Stimulated activated CD8-positive, alpha-beta memory T cell treated with anti-CD3 and anti-CD28 coated beads, Interleukin-4, amount 100 ng/mL, for 4 hours (primary cell): ENCODE results near the gene SLC46A1.
"Not testable (repeated sequence)": the region's sequence is repeated elsewhere in the genome, so short reads cannot be mapped to it uniquely, and the experiment has no call there.

Experiments
- DNase-seq, 2 donors: peaks; one replicate each; pipeline ENCODE4 v3.0.0-alpha.2; 2020; ENCODE audit warnings: low read depth in 2 of 2, low spot score in 1 of 2

Gene SLC46A1

DNA sequence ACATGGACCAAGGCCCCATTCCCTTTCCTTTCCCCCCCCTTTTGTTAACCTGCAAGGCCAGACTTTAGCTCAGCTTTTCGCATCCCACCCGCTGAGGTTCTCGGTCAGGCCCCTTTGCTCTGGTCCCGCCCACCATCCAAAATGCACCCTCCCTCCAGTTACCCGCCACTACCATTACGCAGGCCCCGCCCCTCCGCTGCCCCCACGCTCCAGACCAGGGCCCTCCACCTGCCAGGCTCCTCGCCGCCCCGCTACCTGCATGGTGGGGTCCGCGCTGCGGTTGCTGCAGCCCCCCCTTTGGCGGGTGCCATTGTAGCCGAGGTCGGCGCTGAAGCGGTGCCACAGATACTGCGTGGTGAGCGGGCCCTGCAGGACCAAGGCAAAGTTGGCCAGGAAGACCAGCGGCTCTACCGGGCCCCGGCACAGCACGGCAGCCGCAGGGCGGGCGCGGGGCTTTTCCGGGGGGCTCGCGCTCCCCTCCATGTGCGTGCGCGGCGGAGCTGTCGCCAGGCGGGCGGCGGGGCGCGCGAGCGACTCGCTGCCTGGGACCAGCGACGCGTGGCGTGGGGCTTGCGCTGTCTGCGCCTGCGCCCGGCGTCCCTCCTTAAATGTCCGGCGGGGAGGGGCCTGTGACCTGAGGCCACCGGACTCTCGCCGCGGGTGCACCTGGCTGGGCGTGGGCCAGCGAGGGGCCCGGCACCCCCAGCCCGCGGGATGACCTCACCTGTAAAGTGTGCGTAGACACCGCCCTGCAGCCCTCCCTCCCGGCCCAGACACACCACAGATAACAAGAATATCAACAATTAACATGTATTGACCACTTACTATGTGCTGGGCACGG lies at the start of gene SLC46A1:
SLC46A1 (minus strand) TSS at position 581 of the 841 bp plus-strand sequence; CDS start at position 483, 98 bp downstream.
- peak in 1 of 2 donors; percentile 22 for DNase-seq

DNA sequence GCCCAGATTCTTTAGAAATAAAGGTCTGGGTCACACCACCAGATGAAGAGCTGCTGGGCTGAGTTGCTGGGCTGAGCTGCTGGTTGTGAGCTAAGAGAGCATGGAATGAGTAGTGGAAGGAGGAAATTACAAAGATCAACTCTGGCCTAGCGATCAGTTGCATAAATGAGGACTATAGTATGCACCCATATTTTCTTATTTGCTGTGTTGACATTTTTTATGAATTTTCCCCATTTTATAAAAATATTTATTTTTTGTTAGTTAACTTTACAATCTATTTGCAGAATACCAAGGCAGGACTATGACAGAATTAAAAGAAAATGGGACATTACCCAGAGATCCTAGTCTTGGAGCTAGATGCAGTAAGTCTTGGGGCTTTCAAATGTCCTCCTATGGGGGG lies 43.8 kb upstream of the SLC46A1 start:
- DNase-seq, result no peak

DNA sequence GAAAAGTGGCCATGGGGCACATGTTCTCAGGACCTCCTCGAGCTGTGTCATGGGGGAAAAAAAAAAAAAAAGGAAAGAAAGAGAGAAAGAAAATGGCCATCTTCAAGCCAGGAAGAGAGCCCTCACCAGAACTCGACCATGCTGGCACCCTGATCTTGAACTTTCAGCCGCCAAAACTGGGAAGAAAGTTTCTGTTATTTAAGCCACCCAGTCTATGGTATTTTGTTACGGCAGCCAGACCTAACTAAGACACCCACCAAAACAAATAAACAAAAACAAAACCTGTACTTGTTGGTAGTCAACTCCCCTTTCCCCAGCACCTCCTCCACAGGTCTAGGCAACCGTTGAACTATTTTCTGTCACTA lies 41.4 kb upstream of the SLC46A1 start:
- DNase-seq, result no peak

DNA sequence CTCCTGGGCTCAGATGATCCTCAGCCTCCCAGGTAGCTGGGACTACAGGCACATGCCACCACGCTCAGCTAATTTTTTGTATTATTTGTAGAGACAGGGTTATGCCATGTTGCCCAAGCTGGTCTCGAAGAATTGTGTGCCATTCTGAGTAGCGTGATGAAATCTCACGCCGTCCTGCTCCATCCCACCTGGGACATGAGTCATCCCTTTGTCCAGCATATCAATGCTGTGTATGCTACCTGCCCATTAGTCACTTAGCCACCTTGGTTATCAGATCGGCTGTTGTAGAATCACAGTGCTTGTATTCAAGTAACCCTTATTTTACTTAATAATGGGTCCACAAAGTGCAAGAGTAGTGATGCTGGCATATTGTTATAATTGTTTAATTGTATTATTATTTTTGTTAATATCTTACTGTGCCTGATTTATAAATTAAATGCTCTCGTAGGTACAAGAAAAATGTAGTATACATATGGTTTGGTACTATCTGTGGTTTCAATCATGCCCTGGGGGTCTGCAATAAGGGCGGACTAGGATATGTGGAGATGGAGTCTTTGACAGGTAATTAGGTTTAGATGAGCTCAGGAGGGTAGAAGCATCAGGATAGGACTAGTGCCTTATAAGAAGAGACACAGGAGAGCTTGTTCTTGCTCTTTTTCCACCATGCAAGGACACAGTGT lies 40.8 kb upstream of the SLC46A1 start:
- no peak for DNase-seq

DNA sequence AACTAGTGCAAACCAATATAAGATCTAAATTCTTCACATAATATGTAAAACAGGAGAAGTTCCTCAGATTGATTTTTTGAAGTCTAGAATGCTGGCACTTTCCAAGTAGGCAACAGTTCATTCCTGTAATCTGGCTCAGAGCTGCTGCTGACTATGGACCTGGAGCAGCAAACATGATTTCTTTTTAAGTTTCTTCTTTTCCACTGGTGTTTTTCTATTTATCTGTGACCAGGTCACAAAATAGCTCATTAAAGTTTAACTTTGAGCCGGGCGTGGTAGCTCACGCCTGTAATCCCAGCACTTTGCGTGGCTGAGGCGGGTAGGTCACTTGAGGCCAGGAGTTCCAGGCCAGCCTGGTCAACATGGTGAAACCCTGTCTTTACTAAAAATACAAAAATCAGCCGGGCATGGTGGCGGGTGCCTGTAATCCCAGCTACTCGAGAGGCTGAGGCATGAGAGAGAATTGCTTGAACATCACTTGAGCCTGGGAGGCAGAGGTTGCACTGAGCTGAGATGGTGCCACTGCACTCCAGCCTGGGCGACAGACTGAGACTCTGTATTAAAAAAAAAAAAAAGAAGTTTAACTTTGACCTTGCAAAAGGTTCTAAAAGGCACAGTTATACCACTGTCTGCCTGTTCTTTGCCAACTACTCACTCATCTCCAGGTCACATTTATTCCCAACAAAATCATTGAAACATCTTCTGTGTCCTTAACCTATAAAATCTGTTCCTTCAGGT lies 38.1 kb upstream of the SLC46A1 start:
- no peak for DNase-seq

DNA sequence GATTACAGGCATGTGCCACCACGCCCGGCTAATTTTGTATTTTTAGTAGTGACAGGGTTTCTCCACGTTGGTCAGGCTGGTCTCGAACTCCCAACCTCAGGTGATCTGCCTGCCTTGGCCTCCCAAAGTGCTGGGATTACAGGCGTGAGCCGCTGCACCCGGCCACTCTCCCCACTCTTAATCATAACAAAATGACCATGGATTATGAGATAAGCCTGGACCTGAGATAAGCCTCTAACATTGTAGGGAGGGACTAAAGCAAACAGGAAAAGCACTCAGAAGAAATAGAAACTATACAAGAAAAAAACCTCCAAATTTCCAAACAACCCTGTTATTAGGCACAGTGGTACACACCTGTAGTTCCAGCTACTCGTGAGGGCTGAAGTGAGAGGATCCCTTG lies 28.3 kb upstream of the SLC46A1 start:
- DNase-seq, result not testable (repeated sequence)

DNA sequence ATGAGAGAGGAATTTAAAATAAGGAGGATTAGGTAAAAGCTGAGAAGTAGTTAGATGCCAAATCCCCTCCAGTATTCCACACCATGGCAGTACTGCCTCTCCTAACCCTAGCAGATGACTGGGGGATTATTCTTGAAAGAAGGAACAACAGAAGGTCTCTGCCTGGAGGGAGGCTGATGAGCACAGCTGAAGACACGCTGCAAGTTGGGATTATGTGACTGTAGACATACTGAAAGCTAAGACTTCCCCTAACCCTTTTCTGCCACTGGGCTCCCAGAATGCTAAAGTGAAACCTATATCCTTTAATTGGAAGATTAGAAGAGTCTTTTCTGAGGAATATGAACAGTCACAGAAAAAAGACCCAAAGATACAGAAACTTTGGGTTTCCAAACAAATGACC lies 27.7 kb upstream of the SLC46A1 start:
- DNase-seq, result no peak

DNA sequence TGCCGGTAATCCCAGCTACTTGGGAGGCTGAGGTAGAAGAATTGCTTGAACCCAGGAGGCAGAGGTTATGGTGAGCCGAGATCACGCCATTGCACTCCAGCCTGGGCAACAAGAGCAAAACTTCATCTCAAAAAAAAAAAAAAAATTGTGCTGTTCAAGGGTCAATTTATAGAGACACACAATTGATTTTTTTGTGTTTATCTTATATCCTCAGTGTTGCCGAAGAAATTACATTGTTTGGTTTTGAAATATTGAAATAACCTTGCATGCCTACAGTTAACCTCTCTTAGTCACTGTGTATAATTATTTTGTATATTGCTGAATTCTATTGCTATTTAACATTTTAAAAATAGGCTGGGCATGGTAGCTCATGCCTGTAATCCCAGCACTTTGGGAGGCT lies 22.0 kb upstream of the SLC46A1 start:
- DNase-seq, result not testable (repeated sequence)

DNA sequence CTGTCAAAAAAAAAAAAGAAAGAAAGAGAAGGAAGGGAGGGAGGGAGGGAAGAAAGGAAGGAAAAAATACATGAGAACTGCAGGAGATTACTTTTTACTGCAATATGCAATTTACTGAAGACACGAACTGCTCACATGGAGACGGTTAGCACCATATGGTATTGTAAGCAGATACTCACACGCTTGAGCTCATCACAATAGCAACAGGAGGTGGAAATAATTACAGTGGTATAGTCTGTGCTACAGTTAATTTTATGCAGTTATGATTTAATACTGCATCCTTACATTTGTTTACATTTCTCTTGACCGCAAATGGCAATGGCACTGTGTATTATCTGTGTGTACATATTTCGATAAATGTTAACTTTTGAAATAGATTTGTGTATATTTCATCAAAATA lies 21.4 kb upstream of the SLC46A1 start:
- DNase-seq, result no peak

DNA sequence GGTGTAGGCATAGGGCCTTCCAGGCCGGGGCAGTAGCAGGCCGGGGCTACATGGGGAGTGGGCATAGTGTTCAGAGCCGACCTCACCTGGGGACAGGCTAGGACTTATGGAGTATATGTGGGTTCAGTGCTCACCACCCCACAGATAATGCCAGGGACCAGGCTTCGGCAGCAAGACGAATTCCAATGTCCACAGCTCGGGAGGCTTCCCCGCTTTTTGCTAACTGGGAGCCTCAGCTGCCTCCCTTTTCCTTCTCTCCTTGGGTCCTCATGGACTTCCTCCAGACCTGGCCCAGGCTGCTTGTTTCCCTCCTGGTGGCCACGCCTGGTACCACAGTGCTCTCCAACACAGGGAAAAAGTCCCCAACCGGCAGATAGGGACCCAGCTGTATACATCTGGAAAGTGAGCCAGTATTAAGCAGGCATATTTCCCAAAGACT lies 20.1 kb upstream of the SLC46A1 start:
- no peak for DNase-seq

DNA sequence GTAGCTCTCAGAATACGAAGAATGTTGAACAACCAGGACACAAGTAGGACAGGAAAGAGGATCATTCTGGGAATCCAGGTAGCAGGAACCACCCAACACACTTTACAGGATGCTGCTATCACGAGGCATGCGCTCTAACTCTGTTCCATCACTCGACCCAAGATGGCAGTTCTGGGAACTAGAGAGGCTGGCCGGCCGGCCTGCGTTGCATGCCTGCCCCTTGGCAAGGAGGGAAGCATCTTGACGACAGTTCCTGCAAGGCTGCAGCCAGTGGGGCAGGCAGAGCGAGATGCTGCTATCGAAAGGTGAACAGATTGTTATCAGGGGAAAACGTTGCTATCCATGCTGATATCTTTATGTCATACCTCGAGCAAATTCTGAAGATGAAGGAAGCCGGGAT lies 19.2 kb upstream of the SLC46A1 start:
- no peak for DNase-seq

DNA sequence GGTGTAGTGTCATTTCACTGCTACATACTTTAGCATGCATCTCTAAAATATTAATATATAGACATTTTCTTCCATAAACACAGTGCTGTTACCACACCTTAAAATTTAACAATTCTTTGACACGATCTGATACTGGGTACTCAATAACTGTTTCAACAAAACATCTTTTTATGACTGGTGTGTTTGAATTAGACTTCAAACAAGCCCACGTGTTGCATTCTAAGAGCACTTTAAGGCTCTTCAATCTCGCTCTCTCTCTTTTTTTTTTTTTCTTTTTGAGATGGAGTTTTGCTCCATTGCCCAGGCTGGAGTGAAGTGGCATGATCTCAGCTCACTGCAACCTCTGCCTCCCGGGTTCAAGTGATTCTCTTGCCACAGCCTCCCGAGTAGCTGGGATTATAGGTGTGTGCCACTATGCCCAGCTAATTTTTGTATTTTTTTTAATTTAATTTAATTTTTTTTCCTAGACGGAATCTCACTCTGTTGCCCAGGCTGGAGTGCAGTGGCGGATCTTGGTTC lies 15.8 kb upstream of the SLC46A1 start:
- no peak for DNase-seq

DNA sequence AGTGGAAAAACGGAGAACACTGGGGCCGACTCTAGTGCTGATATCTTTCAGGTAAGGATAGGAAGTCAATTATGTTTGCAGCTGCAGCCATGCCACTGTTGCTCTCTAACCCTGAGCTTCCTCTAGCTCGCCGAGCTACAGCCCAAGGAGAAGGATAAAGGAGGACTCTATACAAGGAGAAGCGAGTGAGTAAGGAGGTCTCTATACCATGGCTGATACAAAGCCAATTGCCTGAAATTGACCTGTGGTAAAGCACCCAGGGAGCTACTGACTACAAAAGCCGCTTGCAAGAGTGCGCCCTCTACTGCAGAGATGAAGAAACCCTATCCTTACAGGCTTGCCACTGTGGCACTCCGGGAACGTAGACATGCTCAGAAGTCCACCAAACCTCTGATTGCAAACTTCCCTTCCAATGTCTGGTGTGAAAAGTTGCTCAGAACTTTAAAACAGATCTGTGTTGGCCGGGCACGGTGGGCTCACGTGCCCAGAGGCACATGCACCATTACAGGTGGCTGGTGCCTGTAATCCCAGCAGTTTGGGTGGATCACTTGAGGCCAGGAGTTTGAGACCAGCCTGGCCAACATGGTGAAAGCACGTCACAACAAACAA lies 10.8 kb upstream of the SLC46A1 start:
- no peak for DNase-seq

DNA sequence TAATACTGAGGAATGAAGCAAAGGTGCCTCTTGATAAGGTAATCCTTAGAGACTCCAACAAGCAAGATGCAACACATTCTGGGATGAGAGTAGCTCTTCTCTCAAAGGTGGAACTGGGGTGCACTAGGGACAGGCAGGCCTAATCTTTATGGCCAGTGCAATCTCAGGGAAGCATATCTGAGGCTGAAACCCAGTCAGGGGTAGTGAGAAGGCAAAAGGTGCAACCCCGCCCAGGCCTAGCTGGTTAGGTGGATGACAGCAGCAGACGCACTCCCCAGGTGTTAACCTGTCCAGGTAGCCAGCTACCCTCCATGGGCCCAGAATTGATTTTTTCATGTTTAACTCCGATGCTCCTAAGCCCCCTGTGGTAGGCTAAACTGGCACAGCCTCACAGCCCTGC lies 9.9 kb upstream of the SLC46A1 start:
- DNase-seq, result no peak

DNA sequence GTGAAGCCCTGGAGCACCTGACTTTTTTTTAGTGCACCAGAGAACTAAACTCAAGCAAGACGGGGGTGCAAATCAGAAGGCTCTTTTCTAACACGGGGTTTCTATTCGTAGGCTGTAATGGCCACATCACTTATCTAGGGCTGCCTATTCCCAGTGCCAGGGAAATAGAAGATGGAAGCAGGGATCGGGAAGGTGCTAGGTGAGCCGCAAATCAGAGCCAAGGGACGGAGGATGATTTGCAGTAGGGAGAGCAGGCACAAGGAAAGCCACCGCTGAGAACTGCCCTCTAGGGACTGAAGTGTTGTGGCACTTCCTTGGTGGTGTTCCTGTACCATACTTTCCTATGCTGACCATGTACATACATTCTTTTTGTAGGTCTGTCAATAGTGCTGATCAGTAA lies 7.8 kb upstream of the SLC46A1 start:
- no peak for DNase-seq

DNA sequence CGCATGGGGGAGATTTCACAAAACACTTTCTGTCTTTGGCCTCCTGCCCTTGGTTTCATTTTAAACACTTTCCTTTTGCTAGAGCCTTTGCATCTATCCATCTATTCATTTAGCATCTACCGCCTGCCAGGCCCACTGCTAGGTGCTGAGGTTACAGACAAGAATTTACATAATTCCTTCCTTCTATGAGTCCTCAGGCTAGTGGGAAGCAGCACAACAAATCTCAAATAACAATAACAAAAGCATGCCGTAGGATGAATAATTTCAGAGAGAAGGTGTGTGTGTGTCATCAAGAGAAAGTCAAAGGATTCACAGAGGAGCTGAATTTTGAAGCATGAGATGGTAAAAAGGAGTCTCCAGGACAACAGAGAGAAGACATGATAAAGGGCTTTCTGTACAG lies 6.1 kb upstream of the SLC46A1 start:
- no peak for DNase-seq

DNA sequence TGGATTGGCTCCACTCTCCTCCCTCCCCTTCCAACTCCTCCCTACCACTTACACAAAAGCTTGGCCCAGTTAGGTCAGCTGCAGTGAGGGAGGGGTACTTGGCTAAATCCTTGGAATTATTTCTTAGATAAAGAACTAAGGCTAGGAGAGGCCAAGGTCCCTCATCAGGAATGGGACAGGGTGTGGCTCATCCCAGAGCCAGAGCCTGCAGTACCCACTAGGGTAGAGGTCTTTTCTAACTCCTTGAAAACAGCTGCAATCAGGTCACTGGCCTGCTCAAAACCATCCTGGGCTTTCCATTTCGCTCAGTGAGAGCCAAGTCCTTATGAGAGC lies 1.9 kb upstream of the SLC46A1 start:
- DNase-seq, result no peak

DNA sequence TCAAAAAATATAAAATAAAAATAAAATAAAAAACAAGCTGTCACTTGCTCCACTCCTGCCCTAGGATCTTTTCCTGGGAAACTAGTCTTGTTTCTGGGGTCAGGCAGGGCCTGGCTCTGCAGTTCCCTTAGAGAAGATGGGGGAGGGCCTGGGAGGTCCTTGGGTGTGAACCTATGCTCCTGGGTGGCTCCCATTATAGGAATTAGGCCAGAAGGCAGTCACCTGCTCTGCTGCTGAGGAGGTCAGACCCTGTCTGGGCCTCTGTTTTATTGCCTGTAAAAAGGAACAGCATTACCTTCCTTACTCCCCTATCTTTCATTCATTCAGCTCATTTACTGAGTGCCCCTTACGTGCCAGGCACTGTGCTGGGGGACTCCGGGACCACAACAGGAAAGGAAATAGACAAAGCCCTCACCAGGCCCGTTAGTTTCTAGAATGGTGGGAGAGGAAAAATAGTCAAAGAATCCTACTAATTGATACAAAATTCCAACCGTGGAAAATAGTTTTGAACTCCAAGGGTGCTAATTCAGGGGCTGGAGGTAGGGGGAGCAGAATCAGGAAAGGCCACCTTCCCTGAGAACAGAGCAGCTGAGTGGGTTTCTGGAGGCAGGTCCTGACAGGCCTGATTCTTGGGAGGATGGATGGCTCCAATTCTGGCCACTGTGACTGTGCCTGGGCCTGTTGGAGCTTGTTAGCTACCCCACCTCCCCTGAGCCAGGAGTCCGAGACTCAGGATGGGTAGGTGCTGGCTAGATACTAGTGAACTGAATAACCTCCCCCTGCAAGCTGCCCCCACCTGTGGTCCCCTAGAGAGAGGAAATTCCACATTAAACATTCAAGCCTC lies 1.3 kb upstream of the SLC46A1 start:
- DNase-seq, result no peak

DNA sequence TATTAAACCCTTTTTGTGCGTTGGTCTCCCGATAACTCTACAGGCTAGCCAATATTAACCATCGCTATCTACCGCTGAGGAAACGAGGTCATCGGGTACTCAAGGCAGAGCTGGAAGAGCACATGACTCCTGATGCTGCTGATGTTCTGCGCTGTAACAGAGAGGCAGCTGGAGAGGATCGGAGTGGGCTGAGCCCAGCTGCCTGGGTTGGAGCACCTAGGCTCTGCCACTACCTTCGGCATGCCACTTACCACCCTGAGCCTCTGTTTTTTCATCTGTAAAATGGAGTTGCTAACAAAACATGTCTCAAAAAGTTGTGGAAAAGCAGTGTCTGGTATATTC lies 432 bp upstream of the SLC46A1 start:
- DNase-seq, result no peak

DNA sequence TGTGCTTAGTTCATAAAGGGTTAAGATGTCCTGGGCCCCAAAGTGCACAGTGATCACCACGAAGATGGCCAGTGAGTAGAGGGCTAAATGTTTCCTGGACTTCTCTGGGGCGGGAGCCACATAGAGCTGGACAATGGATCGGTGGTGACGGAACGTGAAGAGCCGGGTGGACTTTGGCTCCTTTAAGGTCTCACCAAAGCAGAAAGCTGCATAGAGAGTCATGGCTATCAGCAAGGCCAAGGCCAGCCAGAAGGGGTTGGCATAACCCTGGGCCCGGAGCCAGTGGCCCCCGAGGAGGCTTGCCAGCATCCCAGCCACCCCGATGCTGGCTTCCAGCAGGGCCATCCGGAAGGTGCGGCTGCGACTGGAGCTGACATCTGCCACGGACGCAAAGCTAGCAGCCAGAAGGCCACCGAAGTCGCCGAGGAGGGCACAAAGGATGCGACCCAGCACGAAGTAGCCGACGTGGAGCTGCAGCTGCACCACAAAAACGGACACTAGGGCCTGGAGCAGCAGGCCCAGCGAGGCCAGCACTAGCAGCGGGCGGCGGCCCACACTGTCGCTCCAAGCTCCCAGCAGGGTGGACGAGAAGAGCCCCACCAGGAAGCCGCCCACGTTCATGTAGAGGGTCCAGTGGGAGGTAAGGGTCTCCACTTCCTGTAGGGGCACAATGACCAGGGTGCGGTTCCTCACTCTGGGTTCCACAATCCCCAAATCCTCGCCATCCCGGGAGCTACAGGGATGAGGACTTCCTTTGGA lies 1.0 kb downstream of the SLC46A1 start:
- no peak for DNase-seq
